Liver (tissue), 9 donors: ENCODE data around the gene FGF19. TPM values are rescaled to one million over a fixed set of nuclear protein-coding genes. Genes with fewer than 3 reads are reported as not detected.

Source experiments
- DNase-seq: peaks from one replicate; pipeline ENCODE4 v3.0.0-alpha.2; 2017; ENCODE audit warnings: low spot score
- H3K27ac ChIP-seq, 2 donors: one replicate each; pipeline ENCODE4 v1.7.0; 2013; ENCODE audit warnings: inconsistent platforms in 2 of 2, low read length in 2 of 2, control low read depth in 1 of 2, low read depth in 1 of 2, mild to moderate bottlenecking in 1 of 2
- H3K27me3 ChIP-seq, 4 donors: one replicate each; pipeline versions ENCODE4 v1.6.1 to v1.7.0; 2013; ENCODE audit warnings: low read length in 3 of 4, inconsistent platforms in 1 of 4, mild to moderate bottlenecking in 1 of 4, moderate library complexity in 1 of 4; ENCODE audit not compliant: control insufficient read depth in 4 of 4, insufficient read depth in 4 of 4
- H3K36me3 ChIP-seq, 4 donors: one replicate each; pipeline versions ENCODE4 v1.6.1 to v1.7.0; 2013; ENCODE audit warnings: low read length in 3 of 4, mild to moderate bottlenecking in 3 of 4, low read depth in 1 of 4, moderate library complexity in 1 of 4; ENCODE audit not compliant: control insufficient read depth in 4 of 4, insufficient read depth in 3 of 4
- H3K4me1 ChIP-seq, 4 donors: one replicate each; pipeline versions ENCODE4 v1.6.1 to v1.7.0; 2013; ENCODE audit warnings: low read length in 3 of 4, mild to moderate bottlenecking in 3 of 4, moderate library complexity in 1 of 4; ENCODE audit not compliant: control insufficient read depth in 4 of 4, insufficient read depth in 4 of 4
- H3K4me3 ChIP-seq, 3 donors: one replicate each; pipeline versions ENCODE4 v1.6.1 to v1.7.0; 2013; ENCODE audit warnings: low read length in 3 of 3, control low read depth in 1 of 3, low read depth in 1 of 3, mild to moderate bottlenecking in 1 of 3
- H3K9ac ChIP-seq, 2 donors: one replicate each; pipeline ENCODE4 v1.7.0; 2013; ENCODE audit warnings: low read length in 2 of 2, mild to moderate bottlenecking in 2 of 2, moderate library complexity in 2 of 2, control low read depth in 1 of 2, low read depth in 1 of 2
- H3K9me3 ChIP-seq, 4 donors: one replicate each; pipeline versions ENCODE4 v1.6.1 to v1.7.0; 2013; ENCODE audit warnings: low read length in 3 of 4; ENCODE audit not compliant: control insufficient read depth in 4 of 4
- ATF3 ChIP-seq: IDR thresholded peaks from 2 replicates; pipeline ENCODE4 v1.6.1; 2016; ENCODE audit warnings: antibody characterized with exemption
- EGR1 ChIP-seq, 2 donors: IDR thresholded peaks; 2 replicates each; pipeline ENCODE4 v1.6.1; 2016 to 2018; ENCODE audit warnings: antibody characterized with exemption in 2 of 2, low read depth in 2 of 2
- FOXA1 ChIP-seq: IDR thresholded peaks from 2 replicates; pipeline ENCODE4 v1.6.1; 2016; ENCODE audit warnings: antibody characterized with exemption
- FOXA2 ChIP-seq: IDR thresholded peaks from 2 replicates; pipeline ENCODE4 v1.6.1; 2016; ENCODE audit warnings: antibody characterized with exemption
- GABPA ChIP-seq, 2 donors: IDR thresholded peaks in 1 of 2; conservative IDR thresholded peaks in 1 of 2; 2 replicates each; pipeline ENCODE4 v1.6.1; 2016; ENCODE audit warnings: antibody characterized with exemption in 2 of 2, mild to moderate bottlenecking in 1 of 2, moderate library complexity in 1 of 2
- HNF4A ChIP-seq, 2 donors: conservative IDR thresholded peaks; 2 replicates each; pipeline ENCODE4 v1.6.1; 2016; ENCODE audit warnings: antibody characterized with exemption in 2 of 2, mild to moderate bottlenecking in 2 of 2
- HNF4G ChIP-seq: IDR thresholded peaks from 2 replicates; pipeline ENCODE4 v1.6.1; 2016; ENCODE audit warnings: antibody characterized with exemption
- JUND ChIP-seq, 2 donors: IDR thresholded peaks; 2 replicates each; pipeline ENCODE4 v1.6.1; 2016; ENCODE audit warnings: antibody characterized with exemption in 2 of 2
- MAX ChIP-seq: IDR thresholded peaks from 2 replicates; pipeline ENCODE4 v1.6.1; 2016; ENCODE audit warnings: antibody characterized with exemption
- NR2F2 ChIP-seq: IDR thresholded peaks from 2 replicates; pipeline ENCODE4 v1.6.1; 2016; ENCODE audit warnings: antibody characterized with exemption
- RAD21 ChIP-seq, 2 donors: IDR thresholded peaks; 2 replicates each; pipeline ENCODE4 v1.6.1; 2016; ENCODE audit warnings: antibody characterized with exemption in 2 of 2, mild to moderate bottlenecking in 2 of 2
- REST ChIP-seq: IDR thresholded peaks from 2 replicates; pipeline ENCODE4 v1.6.1; 2016; ENCODE audit warnings: antibody characterized with exemption, mild to moderate bottlenecking
- RXRA ChIP-seq, 2 donors: IDR thresholded peaks; 2 replicates each; pipeline ENCODE4 v1.6.1; 2017 to 2018; ENCODE audit warnings: antibody characterized with exemption in 2 of 2, mild to moderate bottlenecking in 1 of 2
- SP1 ChIP-seq: IDR thresholded peaks from 2 replicates; pipeline ENCODE4 v1.6.1; 2018; ENCODE audit warnings: antibody characterized with exemption, mild to moderate bottlenecking
- TAF1 ChIP-seq: conservative IDR thresholded peaks from 2 replicates; pipeline ENCODE4 v1.6.1; 2016; ENCODE audit warnings: antibody characterized with exemption, mild to moderate bottlenecking
- YY1 ChIP-seq: IDR thresholded peaks from 2 replicates; pipeline ENCODE4 v1.6.1; 2016; ENCODE audit warnings: antibody characterized with exemption, mild to moderate bottlenecking
- ZBTB33 ChIP-seq: IDR thresholded peaks from 2 replicates; pipeline ENCODE4 v1.6.1; 2016; ENCODE audit warnings: antibody characterized with exemption
- WGBS: extraction: QIAGEN DNeasy Blood & Tissue Kit; methylation state at CpG from one replicate; pipeline ENCODE4 v1.1.7; 2013; 5-methylcytosine and 5-hydroxymethylcytosine counted together
- polyA plus RNA-seq, 2 donors: library from polyadenylated mRNA; stranded (reverse) in 1 of 2; unstranded in 1 of 2; fragments of 200-250 nt in 1 of 2; fragments of >200 nt in 1 of 2; fragmentation: Nextera tagmentation in 1 of 2; extraction: Ambion mirVana in 1 of 2; gene quantifications; one replicate each; pipeline versions ENCODE4 v1.2.1 to v1.2.3, GENCODE V29; 2013 to 2015
- total RNA-seq, 2 donors: library from RNA; depleted of rRNA; stranded (reverse); fragments of >200 nt; gene quantifications; one replicate each; pipeline ENCODE4 v1.2.3, GENCODE V29; 2014
- TF ChIP-seq, protein P1 (sequence below): fragments of 150-350 bp; IDR thresholded peaks from 2 replicates; pipeline ENCODE4 v1.5.1; 2017; ENCODE audit warnings: improper control_type of control experiment, low read depth, low read length; ENCODE audit not compliant: missing input control
- donor health status: healthy.
- donor health status: healthy.
- donor health status: healthy.
- donor health status: healthy.
- donor health status: healthy.

Gene FGF19
- total and polyA plus RNA-seq, 4 donors = 0.09 TPM; not detected in 3

GRCh38 chr11:69744435-69744834, 40.6 kb upstream of the FGF19 start (continued):
- TF ChIP-seq REST (no peak), JUND (IDR thresholded peaks at IDR 0.05) (no peak), ATF3 (no peak), RAD21 (IDR thresholded peaks at IDR 0.05) (no peak), FOXA2 (no peak)

DNA sequence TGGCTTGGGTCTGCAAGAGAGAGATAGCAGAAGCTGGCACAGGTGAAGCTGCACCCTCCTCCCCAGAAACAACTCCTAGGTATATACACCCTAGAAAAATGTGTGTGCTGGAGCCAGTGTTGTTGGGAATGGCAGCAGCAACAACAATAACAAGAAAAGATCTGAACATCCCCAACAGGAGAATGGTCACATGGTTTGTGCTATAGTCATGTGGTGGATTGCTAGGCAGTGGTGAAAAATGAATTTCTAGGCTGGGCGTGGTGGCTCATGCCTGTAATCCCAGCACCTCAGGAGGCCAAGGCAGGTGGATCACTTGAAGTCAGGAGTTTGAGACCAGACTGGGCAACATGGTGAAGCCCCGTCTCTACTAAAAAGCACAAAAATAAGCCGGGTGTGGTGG, 31.0 kb upstream of the FGF19 start:
- WGBS = 90% methylated on average over 3 of the region's 3 CpGs
- no peak for DNase-seq

More for the DNA sequence above, 31.0 kb upstream of the FGF19 start:
- Histone ChIP-seq H3K4me3 (no peak overlapping the region), H3K27ac (no peak overlapping the region), H3K27me3 (no peaks in the 10 kb centered on the region), H3K4me1 (no peaks in the 10 kb centered on the region), H3K9ac (no peak overlapping the region), H3K36me3 (no peaks in the 10 kb centered on the region), H3K9me3 (peaks cover 0 to 7% (median 2%) of the 10 kb centered on the region in 4 donors)
- TF ChIP-seq EGR1 (IDR thresholded peaks at IDR 0.05; ENCODE audit: low read depth in 2 of 2) (no peak), JUND (IDR thresholded peaks at IDR 0.05) (no peak), HNF4A (conservative IDR thresholded peaks at IDR 0.05) (no peak), RXRA (IDR thresholded peaks at IDR 0.05) (no peak), MAX (no peak), TAF1 (no peak), NR2F2 (no peak), FOXA1 (no peak), ATF3 (no peak), GABPA (IDR thresholded peaks at IDR 0.05 in 1 of 2, conservative IDR thresholded peaks at IDR 0.05 in 1 of 2) (no peak), RAD21 (IDR thresholded peaks at IDR 0.05) (no peak), REST (no peak), HNF4G (no peak), SP1 (no peak), YY1 (no peak), ZBTB33 (no peak), FOXA2 (no peak)
- TF ChIP-seq, protein P1, sequence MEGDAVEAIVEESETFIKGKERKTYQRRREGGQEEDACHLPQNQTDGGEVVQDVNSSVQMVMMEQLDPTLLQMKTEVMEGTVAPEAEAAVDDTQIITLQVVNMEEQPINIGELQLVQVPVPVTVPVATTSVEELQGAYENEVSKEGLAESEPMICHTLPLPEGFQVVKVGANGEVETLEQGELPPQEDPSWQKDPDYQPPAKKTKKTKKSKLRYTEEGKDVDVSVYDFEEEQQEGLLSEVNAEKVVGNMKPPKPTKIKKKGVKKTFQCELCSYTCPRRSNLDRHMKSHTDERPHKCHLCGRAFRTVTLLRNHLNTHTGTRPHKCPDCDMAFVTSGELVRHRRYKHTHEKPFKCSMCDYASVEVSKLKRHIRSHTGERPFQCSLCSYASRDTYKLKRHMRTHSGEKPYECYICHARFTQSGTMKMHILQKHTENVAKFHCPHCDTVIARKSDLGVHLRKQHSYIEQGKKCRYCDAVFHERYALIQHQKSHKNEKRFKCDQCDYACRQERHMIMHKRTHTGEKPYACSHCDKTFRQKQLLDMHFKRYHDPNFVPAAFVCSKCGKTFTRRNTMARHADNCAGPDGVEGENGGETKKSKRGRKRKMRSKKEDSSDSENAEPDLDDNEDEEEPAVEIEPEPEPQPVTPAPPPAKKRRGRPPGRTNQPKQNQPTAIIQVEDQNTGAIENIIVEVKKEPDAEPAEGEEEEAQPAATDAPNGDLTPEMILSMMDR = no peak
